ENCODE measurements around the gene PDE10A. TPM values are rescaled to one million over a fixed set of nuclear protein-coding genes. Genes with fewer than 3 reads are reported as not detected.

Gene PDE10A
- total RNA-seq, 1 experiment from 2014 or later: 0.31 TPM

GRCh38 chr6:165705941-165706340 is 42.9 kb upstream of the PDE10A start:
- Histone ChIP-seq H2BK15ac (ENCODE audit: low read depth, low read length) (no peak overlapping the region), H2AK5ac (ENCODE audit: insufficient read length, low read length) (no peak overlapping the region), H2AFZ (ENCODE audit: low read length) (no peak overlapping the region), H4K20me1 (ENCODE audit: control insufficient read depth, insufficient read depth, insufficient read length) (no peaks in the 10 kb centered on the region), H3K79me2 (ENCODE audit: insufficient read depth, low read length) (no peaks in the 10 kb centered on the region), H3K27me3 (ENCODE audit: insufficient read depth, low read length) (no peaks in the 10 kb centered on the region), H4K91ac (ENCODE audit: insufficient read length, low read depth, low read length) (no peak overlapping the region), H2BK20ac (ENCODE audit: low read depth, low read length, poor library complexity, severe bottlenecking) (no peak overlapping the region), H4K5ac (ENCODE audit: insufficient read length, low read depth, low read length) (no peak overlapping the region), H3K79me1 (ENCODE audit: insufficient read depth, low read depth, low read length, poor library complexity, severe bottlenecking) (no peaks in the 10 kb centered on the region), H3K9me3 (ENCODE audit: control insufficient read depth, low read depth, low read length) (no peaks in the 10 kb centered on the region), H3K4me1 (ENCODE audit: insufficient read depth, low read length) (no peaks in the 10 kb centered on the region), H3K4me2 (ENCODE audit: insufficient read depth, insufficient read length, low read length) (no peak overlapping the region), H4K8ac (replicated peaks; ENCODE audit: insufficient read length, low read depth, low read length) (no peak overlapping the region), H3K23me2 (ENCODE audit: insufficient read length, low read depth, low read length, poor library complexity, severe bottlenecking) (no peaks in the 10 kb centered on the region), H3K18ac (ENCODE audit: insufficient read length, low read depth, low read length) (no peak overlapping the region), H2BK5ac (ENCODE audit: insufficient read length, low read length) (no peak overlapping the region), H3K14ac (ENCODE audit: insufficient read depth, low read length) (no peak overlapping the region), H3T11ph (ENCODE audit: low read length) (no peak overlapping the region), H3K27ac (ENCODE audit: insufficient read length, low read depth, low read length) (no peak overlapping the region), H3K9ac (ENCODE audit: extremely low read depth, insufficient read length, low read length) (no peak overlapping the region), H2BK12ac (ENCODE audit: insufficient read length, low read depth, low read length) (no peak overlapping the region), H3K23ac (ENCODE audit: insufficient read length, low read depth, low read length) (no peak overlapping the region), H3K56ac (ENCODE audit: insufficient read length, low read depth, low read length) (no peak overlapping the region), H2BK120ac (ENCODE audit: low read depth, low read length, poor library complexity, severe bottlenecking) (no peak overlapping the region), H3K4ac (ENCODE audit: low read depth, low read length) (no peak overlapping the region)
- Mint-ChIP-seq H3K27ac (no peak overlapping the region), H3K36me3 (ENCODE audit: insufficient read depth in 1 of 3, low read depth in 3 of 3) (no peaks in the 10 kb centered on the region; a peak in 2 of 7 replicates), H3K27me3 (ENCODE audit: low read depth) (peaks cover 7% of the 10 kb centered on the region; the same call in 1 of the 2 replicates), H3K4me3 (no peak overlapping the region), H3K4me1 (peaks cover 6 to 10% of the 10 kb centered on the region in 2 experiments; a peak in 2 of 4 replicates), H3K9me3 (no peaks in the 10 kb centered on the region; a peak in 1 of 5 replicates)
- no peak for DNase-seq
- no CpG with 5 or more reads among the region's 5 CpGs for WGBS (ENCODE audit: extremely low coverage, insufficient read length, low lambda C conversion rate)
- no peak for TF ChIP-seq CTCF (conservative IDR thresholded peaks at IDR 0.05)

All from H9 (cell line).